DND-41 (cell line): ENCODE results near the gene SLC30A7.

Source experiments
- ATAC-seq: fragments of 200-7000 bp; cut with Tn5 transposase; 3 replicates; pipeline ENCODE4 v1.9.1; 2021; ENCODE audit warnings: low read depth; ENCODE audit not compliant: insufficient read depth
- DNase-seq: peaks from one replicate; pipeline ENCODE4 v3.0.0-alpha.2; 2020
- H2AFZ ChIP-seq: 2 replicates; pipeline ENCODE4 v1.6.0; 2012; ENCODE audit warnings: low read depth, low read length
- H3K27ac ChIP-seq: 2 replicates; pipeline ENCODE4 v1.5.1; 2012; ENCODE audit warnings: low read length, inconsistent platforms
- H3K27me3 ChIP-seq: fragments of 200-600 bp; sonication (generic); 2 replicates; pipeline ENCODE4 v1.6.0; 2012; ENCODE audit warnings: low read length, mild to moderate bottlenecking, inconsistent platforms; ENCODE audit not compliant: insufficient read depth, poor library complexity
- H3K36me3 ChIP-seq: 2 replicates; pipeline ENCODE4 v1.5.1; 2012; ENCODE audit warnings: low read length, inconsistent platforms; ENCODE audit not compliant: insufficient read depth
- H3K4me1 ChIP-seq: 2 replicates; pipeline ENCODE4 v1.5.1; 2012; ENCODE audit warnings: mild to moderate bottlenecking, low read length; ENCODE audit not compliant: insufficient read depth
- H3K4me2 ChIP-seq: 2 replicates; pipeline ENCODE4 v1.6.0; 2012; ENCODE audit warnings: mild to moderate bottlenecking, moderate library complexity, low read length, inconsistent platforms; ENCODE audit not compliant: insufficient read depth
- H3K4me3 ChIP-seq, 2 experiments: fragments of 200-600 bp in 1 of 2; shearing (Covaris generic) in 1 of 2; 2 replicates each; pipeline ENCODE4 v1.5.1; 2012 to 2016; ENCODE audit warnings: inconsistent platforms in 2 of 2, low read length in 2 of 2, mild to moderate bottlenecking in 2 of 2, low read depth in 1 of 2, moderate library complexity in 1 of 2
- H3K79me2 ChIP-seq: 2 replicates; pipeline ENCODE4 v1.6.0; 2012; ENCODE audit warnings: low read length, inconsistent platforms; ENCODE audit not compliant: insufficient read depth
- H3K9ac ChIP-seq: 2 replicates; pipeline ENCODE4 v1.6.0; 2012; ENCODE audit warnings: low read depth, mild to moderate bottlenecking, inconsistent platforms, low read length, moderate library complexity
- H3K9me3 ChIP-seq: 2 replicates; pipeline ENCODE4 v1.5.1; 2012; ENCODE audit warnings: low read length, moderate library complexity, mild to moderate bottlenecking, inconsistent platforms; ENCODE audit not compliant: insufficient read depth, severe bottlenecking
- H4K20me1 ChIP-seq: 2 replicates; pipeline ENCODE4 v1.6.0; 2012; ENCODE audit warnings: low read length; ENCODE audit not compliant: insufficient read depth
- EZH2 ChIP-seq: IDR thresholded peaks from 3 replicates; pipeline ENCODE4 v1.6.1; 2012; ENCODE audit warnings: borderline replicate concordance, low read depth, mild to moderate bottlenecking, moderate library complexity, low read length, inconsistent platforms; ENCODE audit not compliant: severe bottlenecking
- TF ChIP-seq, protein P1 (sequence below): IDR thresholded peaks from 2 replicates; pipeline ENCODE4 v1.5.1; 2012; ENCODE audit warnings: borderline replicate concordance, low read length, moderate library complexity, mild to moderate bottlenecking; ENCODE audit not compliant: poor library complexity, severe bottlenecking; ENCODE audit errors: extremely low read depth

Gene SLC30A7

DNA sequence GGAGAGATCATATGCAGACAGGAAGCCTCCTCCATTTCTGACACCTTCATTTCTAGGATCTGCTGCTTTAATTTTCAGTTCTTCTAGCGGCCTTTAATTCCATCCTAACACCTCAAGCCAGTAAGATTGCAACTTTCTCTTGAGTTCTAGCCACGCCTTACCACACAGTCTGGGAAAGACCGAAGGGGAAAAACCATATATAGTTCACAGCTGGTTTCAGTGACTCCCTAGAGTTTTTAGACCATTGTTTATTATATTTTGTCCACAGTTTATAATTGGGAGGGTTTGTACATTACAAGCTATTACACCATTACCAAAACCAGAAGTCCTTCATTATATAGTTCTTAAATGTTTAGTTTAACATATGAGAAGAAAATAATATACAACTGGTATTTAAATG is 92.2 kb downstream of the SLC30A7 start:
- no peak for TF ChIP-seq EZH2
- TF ChIP-seq, protein P1, sequence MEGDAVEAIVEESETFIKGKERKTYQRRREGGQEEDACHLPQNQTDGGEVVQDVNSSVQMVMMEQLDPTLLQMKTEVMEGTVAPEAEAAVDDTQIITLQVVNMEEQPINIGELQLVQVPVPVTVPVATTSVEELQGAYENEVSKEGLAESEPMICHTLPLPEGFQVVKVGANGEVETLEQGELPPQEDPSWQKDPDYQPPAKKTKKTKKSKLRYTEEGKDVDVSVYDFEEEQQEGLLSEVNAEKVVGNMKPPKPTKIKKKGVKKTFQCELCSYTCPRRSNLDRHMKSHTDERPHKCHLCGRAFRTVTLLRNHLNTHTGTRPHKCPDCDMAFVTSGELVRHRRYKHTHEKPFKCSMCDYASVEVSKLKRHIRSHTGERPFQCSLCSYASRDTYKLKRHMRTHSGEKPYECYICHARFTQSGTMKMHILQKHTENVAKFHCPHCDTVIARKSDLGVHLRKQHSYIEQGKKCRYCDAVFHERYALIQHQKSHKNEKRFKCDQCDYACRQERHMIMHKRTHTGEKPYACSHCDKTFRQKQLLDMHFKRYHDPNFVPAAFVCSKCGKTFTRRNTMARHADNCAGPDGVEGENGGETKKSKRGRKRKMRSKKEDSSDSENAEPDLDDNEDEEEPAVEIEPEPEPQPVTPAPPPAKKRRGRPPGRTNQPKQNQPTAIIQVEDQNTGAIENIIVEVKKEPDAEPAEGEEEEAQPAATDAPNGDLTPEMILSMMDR: no peak
- Histone ChIP-seq H4K20me1 (no peaks in the 10 kb centered on the region), H3K4me2 (no peak overlapping the region), H3K9ac (no peak overlapping the region), H3K27ac (no peak overlapping the region), H3K36me3 (peaks cover 63% of the 10 kb centered on the region; the same call in 1 of the 2 replicates), H3K27me3 (no peaks in the 10 kb centered on the region), H3K4me1 (no peaks in the 10 kb centered on the region), H3K9me3 (no peaks in the 10 kb centered on the region), H3K4me3 (no peak overlapping the region), H2AFZ (no peak overlapping the region), H3K79me2 (no peaks in the 10 kb centered on the region)
- no peak for ATAC-seq
- no peak for DNase-seq

DNA sequence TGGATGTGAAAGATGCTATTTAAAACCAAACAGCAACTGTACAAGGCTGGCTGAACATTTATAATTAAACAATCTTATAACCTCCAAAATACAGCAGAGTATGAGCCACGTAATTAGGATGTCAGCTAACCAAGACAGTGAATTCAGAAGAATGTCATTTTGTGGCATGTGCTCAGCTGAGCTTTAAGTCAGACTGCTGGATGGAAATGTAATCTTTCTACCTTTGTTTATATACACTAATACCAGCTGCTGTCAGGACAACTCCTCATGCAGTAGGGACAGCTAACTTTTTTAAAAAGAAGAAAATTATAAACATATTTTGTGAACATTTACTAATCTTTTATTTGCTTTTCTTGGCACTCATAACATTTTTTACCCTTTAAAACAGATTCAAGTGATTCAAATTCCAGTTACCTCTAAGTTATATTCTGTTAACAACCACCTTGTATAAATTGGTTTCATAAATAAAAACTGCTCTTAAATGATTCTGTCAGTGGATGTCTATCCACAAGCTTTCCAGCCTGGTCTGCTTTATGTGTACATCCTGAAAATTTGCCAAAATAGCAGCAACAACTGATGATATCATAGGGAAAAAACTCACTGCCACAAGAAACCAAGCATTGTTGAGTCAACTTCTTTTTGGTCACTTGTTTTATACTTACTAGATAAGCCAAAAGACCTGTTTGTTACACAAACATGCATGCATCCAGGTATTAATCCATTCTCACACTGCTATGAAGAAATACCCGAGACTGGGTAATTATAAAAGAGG is 93.6 kb downstream of the SLC30A7 start:
- no peak for ATAC-seq
- Histone ChIP-seq H3K79me2 (no peaks in the 10 kb centered on the region), H3K9me3 (no peaks in the 10 kb centered on the region), H3K36me3 (peaks cover 60% of the 10 kb centered on the region), H3K4me3 (no peak overlapping the region), H2AFZ (no peak overlapping the region), H3K4me1 (no peaks in the 10 kb centered on the region), H3K27me3 (no peaks in the 10 kb centered on the region), H3K4me2 (no peak overlapping the region), H3K9ac (no peak overlapping the region), H4K20me1 (no peaks in the 10 kb centered on the region), H3K27ac (no peak overlapping the region)
- TF ChIP-seq, protein P1: no peak
- no peak for TF ChIP-seq EZH2
- DNase-seq: no peak

DNA sequence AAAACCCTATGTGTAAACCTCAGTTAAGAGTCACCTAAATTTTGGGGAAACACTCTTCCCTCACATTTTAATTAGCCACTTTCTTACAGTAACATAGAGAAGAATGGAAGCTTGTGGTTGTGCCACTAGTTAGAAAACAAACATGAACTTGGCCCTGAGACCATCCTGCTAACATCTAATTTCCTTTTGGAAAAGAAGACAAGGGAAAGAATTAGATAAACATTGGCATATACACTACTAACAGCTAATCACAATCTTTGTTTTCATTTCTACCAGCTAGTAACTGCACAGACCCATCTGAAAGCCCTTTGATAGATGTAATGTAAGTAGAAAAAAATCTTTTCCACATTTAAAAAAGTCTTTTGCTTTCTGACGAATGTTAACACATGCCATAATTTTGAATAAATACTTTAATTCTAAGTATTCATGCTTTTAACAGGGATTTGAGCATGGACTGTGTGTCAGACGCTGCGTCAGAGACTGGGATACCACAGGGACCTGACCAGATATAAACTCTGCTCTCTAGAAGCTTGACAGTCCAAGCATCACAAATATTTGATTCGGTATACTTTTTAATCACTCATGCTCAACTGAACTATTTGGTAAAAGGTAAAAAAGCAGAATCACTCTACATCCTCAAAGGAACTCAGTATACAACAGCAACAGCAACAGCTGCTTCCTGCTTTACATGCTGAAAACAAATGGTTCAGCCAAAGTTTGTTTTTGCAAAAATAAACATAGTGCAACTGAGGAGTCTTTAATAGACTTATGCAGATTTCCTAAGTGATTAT is 99.5 kb downstream of the SLC30A7 start:
- H3K27me3 ChIP-seq: no peaks in the 10 kb centered on the region
- H3K9me3 ChIP-seq: no peaks in the 10 kb centered on the region
- H3K4me3 ChIP-seq: no peak overlapping the region
- no peak overlapping the region for H2AFZ ChIP-seq
- no peaks in the 10 kb centered on the region for H3K79me2 ChIP-seq
- ATAC-seq (0 out of 3 replicates have a peak, but pooled peaks have one; percentile 35), DNase-seq (no peak)
- peaks cover 53% of the 10 kb centered on the region for H3K36me3 ChIP-seq
- H3K4me2 ChIP-seq: no peak overlapping the region
- peaks cover 3% of the 10 kb centered on the region; the same call in 1 of the 2 replicates for H3K4me1 ChIP-seq
- H3K9ac ChIP-seq: no peak overlapping the region
- H4K20me1 ChIP-seq: no peaks in the 10 kb centered on the region
- no peak overlapping the region for H3K27ac ChIP-seq
- TF ChIP-seq, protein P1: no peak
- no peak for TF ChIP-seq EZH2
